SHP77 (cell line): ENCODE data around the gene PARP1.
A peak's percentile ranks its signal among the peaks of the same experiment; 100 is the strongest.

Source experiments
- DNase-seq, 2 experiments: peaks; one replicate each; lab custom pipeline; 2025; lab: John Stamatoyannopoulos, UW

PARP1 gene

DNA sequence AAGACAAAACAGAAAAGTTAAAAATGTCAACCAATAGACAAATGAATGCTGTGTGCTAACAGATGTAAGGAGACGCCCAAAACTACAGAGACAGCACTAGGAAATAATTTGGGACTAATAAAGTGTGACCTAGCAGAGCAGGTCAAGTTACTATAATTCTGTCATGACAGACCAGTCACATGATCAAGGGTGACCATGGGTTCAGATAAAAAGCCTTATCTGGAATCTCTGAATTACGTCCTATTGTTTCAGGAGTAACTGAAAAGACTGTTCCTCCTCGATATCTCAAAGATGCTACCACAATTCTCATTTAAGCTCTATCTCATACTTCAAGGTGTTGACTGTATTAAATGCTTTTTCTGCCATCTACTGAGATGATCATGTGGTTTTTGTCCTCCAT, 31.6 kb downstream of the PARP1 start:
- no peak for DNase-seq

GRCh38 chr1:226373376-226373775, 34.5 kb downstream of the PARP1 start:
- no peak for DNase-seq

DNA sequence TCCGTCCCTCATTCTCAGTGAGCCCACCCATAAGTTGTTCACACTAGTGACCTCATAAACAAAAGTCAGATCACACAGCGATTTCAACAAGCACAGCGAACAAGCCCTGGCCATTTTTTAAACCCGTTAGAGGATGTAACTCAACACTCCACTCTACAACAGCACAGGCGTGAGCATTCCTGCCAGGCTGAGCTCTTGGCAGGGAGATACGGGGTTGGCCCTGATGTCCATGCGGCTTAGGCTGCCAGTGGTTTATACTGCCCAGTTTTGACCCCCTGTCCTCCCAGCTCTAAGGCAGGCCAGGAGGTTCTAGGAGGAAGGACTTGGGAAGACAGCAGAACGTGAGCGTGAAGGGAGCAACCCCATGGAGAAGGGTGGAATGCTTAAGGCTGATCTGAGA, 35.0 kb downstream of the PARP1 start:
- no peak for DNase-seq

DNA sequence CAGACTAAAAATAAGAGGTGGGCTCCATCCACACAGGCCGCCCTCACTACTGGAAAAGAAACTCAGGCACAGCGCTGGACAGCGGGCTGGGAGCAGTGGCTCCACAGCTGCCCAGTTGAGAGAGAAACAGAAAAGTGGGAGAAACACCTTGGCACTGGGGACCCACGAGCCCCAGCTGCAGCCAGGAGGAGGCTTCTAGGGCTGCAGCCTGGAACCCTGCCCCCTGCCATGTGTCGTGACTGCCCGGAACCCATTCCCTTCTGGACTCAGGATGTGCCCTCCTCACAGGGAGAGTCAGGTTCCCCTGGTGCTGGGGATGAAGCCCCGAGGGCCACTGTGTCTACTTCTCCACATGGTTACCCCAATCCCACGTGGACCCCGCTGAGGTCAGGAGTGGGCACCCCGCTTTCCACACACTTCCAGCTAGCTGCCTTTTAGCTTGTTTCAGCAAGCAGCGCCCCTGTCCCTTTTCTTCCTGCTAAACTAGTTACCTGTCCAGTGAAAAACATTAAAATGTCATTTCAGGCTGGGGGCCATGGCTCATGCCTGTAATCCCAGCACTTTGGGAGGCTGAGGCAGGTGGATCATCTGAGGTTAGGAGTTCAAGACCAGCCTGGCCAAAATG, 35.9 kb downstream of the PARP1 start:
- no peak for DNase-seq

- no peak for DNase-seq
These were observed 36.7 kb downstream of the PARP1 start for GRCh38 chr1:226371027-226371694.

GRCh38 chr1:226370144-226370923, 37.6 kb downstream of the PARP1 start:
- no peak for DNase-seq

GRCh38 chr1:226369110-226369509, 38.8 kb downstream of the PARP1 start:
- no peak for DNase-seq

DNA sequence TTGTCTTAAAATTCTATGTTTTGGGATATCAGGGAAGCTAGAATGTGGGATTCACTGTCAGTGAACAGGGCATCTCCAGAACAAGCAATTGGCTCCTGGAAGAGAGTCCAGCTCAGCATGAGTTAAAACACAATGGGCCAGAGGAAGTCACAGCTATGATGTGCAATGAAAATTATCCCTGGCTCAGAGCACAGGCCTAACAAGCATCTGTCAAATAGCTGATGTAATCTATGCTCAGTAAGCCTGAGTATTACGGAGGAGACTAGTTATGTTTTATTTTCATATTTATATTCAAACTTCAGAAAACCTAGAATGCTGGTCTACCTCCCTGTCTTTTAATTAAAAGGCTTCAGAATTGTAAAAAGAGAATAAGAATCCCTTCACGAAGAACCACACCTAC, 41.6 kb downstream of the PARP1 start:
- no peak for DNase-seq

DNA sequence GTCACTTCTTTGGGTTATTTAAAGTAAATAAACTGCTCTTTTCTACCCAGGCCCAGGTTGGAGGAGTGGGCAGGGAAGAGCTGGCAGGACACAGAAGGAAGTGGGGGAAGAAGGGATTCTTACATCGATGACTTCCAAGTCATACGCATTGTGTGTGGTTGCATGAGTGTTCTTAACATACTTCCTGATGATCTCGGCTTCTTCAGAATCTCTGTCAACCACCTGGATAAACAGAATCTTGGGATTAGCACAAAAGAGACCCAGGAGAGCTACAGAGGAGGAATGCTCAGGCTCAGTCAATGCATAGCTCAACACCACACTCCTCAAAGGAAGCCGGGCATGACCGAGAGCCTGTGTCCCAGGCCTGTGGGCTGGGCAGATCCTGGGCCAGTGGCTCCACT, 42.1 kb downstream of the PARP1 start:
- DNase-seq, result no peak

DNA sequence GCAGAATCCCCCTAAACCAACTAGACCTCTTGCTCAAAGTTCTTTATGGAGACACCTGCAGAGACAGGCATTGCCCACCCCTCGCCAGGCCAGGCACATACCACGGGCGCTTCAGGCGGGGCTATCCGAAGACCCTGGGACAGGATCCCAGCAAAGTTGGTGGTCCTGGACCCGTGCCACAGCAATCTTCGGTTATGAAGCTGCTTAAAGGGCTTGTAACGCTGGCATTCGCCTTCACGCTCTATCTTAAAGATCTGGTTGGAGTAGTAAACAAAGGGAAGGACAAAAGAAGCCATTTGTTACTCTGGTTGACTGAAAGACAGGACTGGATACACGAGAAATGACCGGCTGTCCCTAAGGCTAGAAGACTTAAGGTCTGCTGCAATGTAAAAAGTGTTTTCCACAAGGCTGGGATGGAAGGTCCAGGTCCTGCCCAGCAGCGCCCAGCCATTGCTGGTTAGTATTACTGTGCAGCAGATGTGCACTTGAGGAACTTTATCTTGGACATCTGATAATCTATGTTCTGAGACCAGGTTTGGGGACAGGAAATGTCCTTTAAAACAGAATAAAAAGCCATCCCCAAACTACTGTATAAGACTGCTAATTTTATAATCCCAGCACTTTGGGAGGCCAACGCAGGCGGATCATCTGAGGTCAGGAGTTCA, 42.9 kb downstream of the PARP1 start:
- DNase-seq, result no peak

- no peak for DNase-seq
These were observed 43.4 kb downstream of the PARP1 start for GRCh38 chr1:226364514-226364899.

- no peak for DNase-seq
These were observed 43.9 kb downstream of the PARP1 start for GRCh38 chr1:226363801-226364513.

DNA sequence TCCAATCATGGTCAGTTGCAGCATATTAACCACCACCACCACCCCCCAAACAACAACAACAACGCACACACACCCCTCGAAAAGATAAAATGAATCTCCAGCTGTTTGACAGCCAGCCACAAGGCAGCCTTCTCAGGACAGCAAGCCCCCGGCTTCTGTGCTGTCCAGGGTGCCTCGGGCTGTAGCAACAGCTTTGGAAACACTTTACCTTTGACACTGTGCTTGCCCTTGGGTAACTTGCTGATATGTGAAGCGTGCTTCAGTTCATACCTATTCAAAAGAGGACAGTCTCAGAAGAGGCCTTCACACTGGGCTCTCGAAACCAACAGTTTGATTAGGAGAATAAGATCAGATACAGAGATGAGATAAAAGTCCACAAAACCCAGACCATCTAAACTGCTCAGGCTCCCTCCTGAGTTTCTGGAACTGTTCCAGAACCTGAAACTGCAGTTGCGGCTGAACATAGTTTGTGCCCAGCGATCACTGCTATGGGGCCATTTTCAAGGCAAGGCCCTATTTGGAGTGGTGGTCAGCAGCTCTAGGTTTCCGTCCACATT, 44.9 kb downstream of the PARP1 start:
- DNase-seq, result no peak

- DNase-seq, result no peak
These were observed 45.5 kb downstream of the PARP1 start for GRCh38 chr1:226362361-226362760.

- no peak for DNase-seq
These were observed 47.7 kb downstream of the PARP1 start for GRCh38 chr1:226360106-226360746.

DNA sequence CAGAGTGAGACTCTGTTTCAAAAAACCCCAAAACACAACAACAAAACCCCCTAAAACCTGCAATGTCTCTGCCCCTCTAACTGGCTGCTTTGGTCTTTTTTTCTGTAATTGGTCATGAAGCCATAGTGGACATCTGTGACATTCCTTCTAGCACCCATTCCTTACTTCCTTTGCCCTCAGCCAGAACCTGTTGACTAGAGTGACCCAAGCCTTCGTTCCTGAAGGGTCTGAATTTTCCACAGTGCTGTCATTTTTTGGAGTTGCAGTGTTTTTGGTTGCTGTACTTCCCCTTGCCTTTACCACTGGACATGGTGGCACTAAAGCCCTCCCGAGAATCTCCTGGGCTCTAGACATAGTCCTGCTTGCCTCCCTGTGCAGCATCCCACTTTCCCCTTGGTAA, 50.5 kb downstream of the PARP1 start:
- no peak for DNase-seq

GRCh38 chr1:226355669-226356551, 52.0 kb downstream of the PARP1 start:
- peak; percentile 53 to 69 for DNase-seq

- no peak for DNase-seq
These were observed 52.9 kb downstream of the PARP1 start for GRCh38 chr1:226355016-226355415.

DNA sequence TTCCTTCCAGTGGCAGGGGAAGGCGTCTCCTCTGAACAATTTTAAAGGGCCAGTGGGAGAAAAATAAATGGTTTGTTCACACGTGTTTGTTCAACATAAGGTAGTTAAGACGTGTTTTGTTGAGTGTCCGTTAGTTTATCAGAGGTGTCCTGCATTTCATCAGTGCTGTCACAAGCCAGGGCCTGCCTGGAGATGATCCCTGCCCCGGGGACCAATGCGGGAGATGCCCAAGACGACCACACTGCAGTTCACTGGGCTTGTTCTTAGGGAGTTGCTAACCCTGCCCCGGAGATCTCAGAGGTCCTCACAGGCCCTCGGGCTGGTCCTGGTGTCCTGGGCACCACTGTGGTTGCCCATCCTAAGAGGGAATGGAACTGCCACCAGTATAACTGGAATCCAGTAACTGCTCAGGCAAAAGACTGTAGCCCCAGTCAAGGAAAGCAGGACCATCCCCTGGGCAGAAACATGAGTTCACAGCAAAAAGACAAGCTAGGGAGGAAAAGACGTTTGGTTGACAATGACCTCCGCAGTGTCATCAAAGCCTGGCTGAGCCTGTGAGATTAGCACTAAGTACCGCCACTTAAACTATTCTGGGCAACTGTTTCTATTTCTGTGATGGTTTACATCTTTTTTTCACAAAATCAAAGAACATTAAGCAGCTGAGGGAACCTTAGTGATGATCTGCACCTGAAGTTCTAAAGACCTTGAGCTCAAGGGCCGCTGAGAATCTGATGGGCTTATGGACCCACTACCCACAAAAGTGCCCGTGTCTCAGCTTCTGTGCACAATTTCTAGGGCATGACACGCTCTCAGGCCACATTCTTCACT, 54.0 kb downstream of the PARP1 start:
- DNase-seq, result no peak
